HCT116 (cell line): ENCODE measurements around the gene ZNF578. TPM values are rescaled to one million over a fixed set of nuclear protein-coding genes. Genes with fewer than 3 reads are reported as not detected.

Experiments
- ATAC-seq: fragments of 200-7000 bp; cut with Tn5 transposase; 2 replicates; pipeline ENCODE4 v1.9.1; 2020; ENCODE audit warnings: mild to moderate bottlenecking, moderate library complexity
- BruUV-seq: library from RNA; stranded (reverse); fragments of 400-500 nt; replicated peaks from 2 replicates; lab custom pipeline; 2021; lab: Mats Ljungman, UMichigan
- CTCF ChIA-PET: fragments of 300-600 bp; sonication (Branson Sonifier 250); formaldehyde crosslinking; loops from one replicate; lab custom pipeline; 2021; ENCODE audit warnings: antibody characterized with exemption; lab: Charles Lee
- POLR2A ChIA-PET: fragments of 300-600, 350-600 bp; sonication (Branson Sonifier 250); formaldehyde crosslinking; loops from one replicate; lab custom pipeline; 2021; ENCODE audit warnings: antibody characterized with exemption; lab: Charles Lee
- RAD21 ChIA-PET, 2 experiments: fragments of 300-600 bp; sonication (Branson Sonifier 250); formaldehyde crosslinking; loops; one replicate each; lab custom pipeline; 2023; ENCODE audit warnings: low total read pairs in 2 of 2; ENCODE audit not compliant: uncharacterized antibody in 2 of 2, unreplicated experiment in 2 of 2, low non-redundant PET in 1 of 2; lab: Charles Lee
- DNase-seq: peaks from one replicate; pipeline ENCODE4 v3.0.0-alpha.2; 2010; ENCODE audit warnings: low read depth, low spot score
- H2AFZ ChIP-seq: fragments of 200-600 bp; shearing (Covaris generic), sonication (generic); 2 replicates; pipeline ENCODE4 v1.6.1; 2017; ENCODE audit warnings: low read depth, mixed run types, mixed read lengths, antibody characterized with exemption, low read length; ENCODE audit not compliant: poor library complexity, severe bottlenecking
- H3K27ac ChIP-seq: 2 replicates; pipeline ENCODE4 v1.5.1; 2012; ENCODE audit warnings: low read depth, low read length
- H3K27me3 ChIP-seq: fragments of 200-600 bp; sonication (generic); 2 replicates; pipeline ENCODE4 v1.6.1; 2016; ENCODE audit warnings: mixed run types, low read length, mixed read lengths; ENCODE audit not compliant: insufficient read depth
- H3K36me3 ChIP-seq, 2 experiments: fragments of 200-500 bp in 1 of 2; fragments of 200-600 bp in 1 of 2; sonication (Bioruptor generic) in 1 of 2; sonication (generic) in 1 of 2; 2 replicates each; pipeline versions ENCODE4 v1.5.1 to v1.6.1; 2014 to 2016; ENCODE audit warnings: low read length in 2 of 2, inconsistent platforms in 1 of 2, mixed read lengths in 1 of 2, mixed run types in 1 of 2; ENCODE audit not compliant: insufficient read depth in 2 of 2, control insufficient read depth in 1 of 2
- H3K4me1 ChIP-seq, 2 experiments: fragments of 200-600 bp in 1 of 2; sonication (generic) in 1 of 2; 2 replicates each; pipeline versions ENCODE4 v1.5.1 to v1.6.1; 2012 to 2017; ENCODE audit warnings: low read length in 2 of 2, inconsistent platforms in 1 of 2, mild to moderate bottlenecking in 1 of 2, mixed read lengths in 1 of 2, mixed run types in 1 of 2, moderate library complexity in 1 of 2; ENCODE audit not compliant: insufficient read depth in 2 of 2, control insufficient read depth in 1 of 2
- H3K4me2 ChIP-seq: fragments of 200-600 bp; sonication (generic); 2 replicates; pipeline ENCODE4 v1.6.1; 2017; ENCODE audit warnings: mixed run types, low read length, mixed read lengths
- H3K4me3 ChIP-seq, 2 experiments: fragments of 200-600 bp in 1 of 2; sonication (generic) in 1 of 2; replicated peaks in 1 of 2; 2 replicates each; pipeline ENCODE4 v1.5.1; 2011 to 2016; ENCODE audit warnings: low read length in 2 of 2, control low read depth in 1 of 2, low read depth in 1 of 2, mild to moderate bottlenecking in 1 of 2, mixed read lengths in 1 of 2, mixed run types in 1 of 2
- H3K79me2 ChIP-seq: fragments of 200-600 bp; sonication (generic); 2 replicates; pipeline ENCODE4 v1.6.1; 2017; ENCODE audit warnings: mild to moderate bottlenecking, mixed run types, low read length, moderate library complexity, mixed read lengths; ENCODE audit not compliant: insufficient read depth
- H3K9ac ChIP-seq: fragments of 200-600 bp; sonication (generic); 2 replicates; pipeline ENCODE4 v1.6.1; 2016; ENCODE audit warnings: low read length, mixed read lengths
- H3K9me2 ChIP-seq: fragments of 200-600 bp; sonication (generic), shearing (Covaris generic); 2 replicates; pipeline ENCODE4 v1.6.1; 2017; ENCODE audit warnings: mixed run types, mild to moderate bottlenecking, moderate library complexity; ENCODE audit not compliant: insufficient read depth
- H3K9me3 ChIP-seq, 2 experiments: fragments of 200-500 bp in 1 of 2; fragments of 200-600 bp in 1 of 2; sonication (Bioruptor generic) in 1 of 2; sonication (generic) in 1 of 2; 2 replicates each; pipeline ENCODE4 v1.6.1; 2014 to 2017; ENCODE audit warnings: low read length in 2 of 2, mixed read lengths in 2 of 2, inconsistent platforms in 1 of 2, low read depth in 1 of 2, mild to moderate bottlenecking in 1 of 2, mixed run types in 1 of 2, moderate library complexity in 1 of 2; ENCODE audit not compliant: control insufficient read depth in 1 of 2, insufficient read depth in 1 of 2
- H4K20me1 ChIP-seq: fragments of 200-600 bp; sonication (generic), shearing (Covaris generic); 2 replicates; pipeline ENCODE4 v1.6.1; 2017; ENCODE audit warnings: mixed run types, mild to moderate bottlenecking, moderate library complexity; ENCODE audit not compliant: insufficient read depth
- CBX3 ChIP-seq: IDR thresholded peaks from 2 replicates; pipeline ENCODE4 v1.6.1; 2012; ENCODE audit warnings: low read depth
- CEBPB ChIP-seq: IDR thresholded peaks from 2 replicates; pipeline ENCODE4 v1.6.1; 2012; ENCODE audit warnings: low read depth
- EGR1 ChIP-seq: IDR thresholded peaks from 2 replicates; pipeline ENCODE4 v1.6.1; 2012; ENCODE audit warnings: low read depth
- EZH2 ChIP-seq: fragments of 200-600 bp; sonication (generic); IDR thresholded peaks from 2 replicates; pipeline ENCODE4 v1.6.1; 2017; ENCODE audit warnings: antibody characterized with exemption, mixed run types
- EZH2phosphoT487 ChIP-seq: fragments of 200-600 bp; IDR thresholded peaks from 2 replicates; pipeline ENCODE4 v1.6.1; 2018; ENCODE audit warnings: antibody characterized with exemption, borderline replicate concordance
- FOSL1 ChIP-seq: IDR thresholded peaks from 2 replicates; pipeline ENCODE4 v1.6.1; 2012; ENCODE audit warnings: low read depth
- JUND ChIP-seq: IDR thresholded peaks from 2 replicates; pipeline ENCODE4 v1.6.1; 2012
- POLR2A ChIP-seq: IDR thresholded peaks from 2 replicates; pipeline ENCODE4 v1.7.0; 2011; ENCODE audit warnings: borderline replicate concordance; ENCODE audit not compliant: insufficient read depth, insufficient read length; ENCODE audit errors: extremely low read depth
- RAD21 ChIP-seq: IDR thresholded peaks from 2 replicates; pipeline ENCODE4 v1.6.1; 2012; ENCODE audit warnings: low read depth, mild to moderate bottlenecking
- SIN3A ChIP-seq: IDR thresholded peaks from 2 replicates; pipeline ENCODE4 v1.6.1; 2012; ENCODE audit warnings: low read depth
- SRF ChIP-seq: IDR thresholded peaks from 2 replicates; pipeline ENCODE4 v1.6.1; 2012; ENCODE audit warnings: low read depth
- TCF7L2 ChIP-seq: IDR thresholded peaks from 2 replicates; pipeline ENCODE4 v1.7.0; 2011; ENCODE audit warnings: borderline replicate concordance, inconsistent platforms; ENCODE audit not compliant: insufficient read depth, insufficient read length; ENCODE audit errors: extremely low read depth
- ZNF274 ChIP-seq: fragments of 200-500 bp; sonication (Bioruptor generic); IDR thresholded peaks from 2 replicates; pipeline ENCODE4 v1.6.1; 2014; ENCODE audit warnings: mild to moderate bottlenecking, low read depth, low read length, inconsistent platforms
- intact Hi-C: fragments of 100-400 bp; cut with micrococcal nuclease; formaldehyde crosslinking; loops from 2 replicates; pipeline ENCODE4 v1.10.0; 2022
- total RNA-seq: library from RNA; stranded (reverse); gene quantifications from one replicate; pipeline ENCODE4 v1.2.1, GENCODE V29; 2021; ENCODE audit not compliant: unreplicated experiment
- TF ChIP-seq, protein P1 (sequence below): IDR thresholded peaks from 2 replicates; pipeline ENCODE4 v1.6.1; 2012
- TF ChIP-seq, protein P2 (sequence below): IDR thresholded peaks from 2 replicates; pipeline ENCODE4 v1.6.1; 2011; ENCODE audit warnings: mild to moderate bottlenecking, low read length, moderate library complexity; ENCODE audit not compliant: insufficient replicate concordance; ENCODE audit errors: extremely low read depth
- TF ChIP-seq, protein P3 (sequence below), 3 experiments: fragments of 200-600 bp in 1 of 3; sonication (generic) in 1 of 3; IDR thresholded peaks in 2 of 3; conservative IDR thresholded peaks in 1 of 3; 2 replicates each; pipeline ENCODE4 v1.5.1; 2012 to 2017; ENCODE audit warnings: low read depth in 2 of 3, low read length in 2 of 3, antibody characterized with exemption in 1 of 3, borderline replicate concordance in 1 of 3, control low read depth in 1 of 3, mild to moderate bottlenecking in 1 of 3, mixed read lengths in 1 of 3, mixed run types in 1 of 3, moderate library complexity in 1 of 3; ENCODE audit not compliant: insufficient read depth in 1 of 3
- TF ChIP-seq, protein P4 (sequence below): IDR thresholded peaks from 2 replicates; pipeline ENCODE4 v1.6.1; 2012

Gene ZNF578
- total RNA-seq, 1 experiment from 2014 or later = not detected

DNA sequence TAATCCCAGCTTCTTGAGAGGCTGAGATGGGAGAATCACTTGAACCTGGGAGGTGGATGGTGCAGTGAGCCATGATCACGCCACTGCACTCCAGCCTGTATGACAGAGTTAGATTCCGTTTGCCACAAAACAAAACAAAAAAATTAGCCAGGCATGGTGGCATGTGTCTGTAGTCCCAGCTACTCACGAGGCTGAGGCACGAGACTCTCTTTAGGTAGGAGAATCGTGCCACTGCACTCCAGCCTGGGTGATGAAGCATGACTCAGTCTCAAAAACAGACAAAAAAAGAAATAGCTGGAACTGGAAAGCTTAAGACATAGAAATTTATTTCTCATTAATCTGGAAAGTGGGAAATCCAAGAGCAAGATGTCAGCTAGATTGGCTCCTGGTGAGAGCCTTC lies 53.9 kb downstream of the ZNF578 start:
- H3K9me2 ChIP-seq = no peaks in the 10 kb centered on the region
- no peaks in the 10 kb centered on the region for H3K27me3 ChIP-seq
- H3K36me3 ChIP-seq = no peaks in the 10 kb centered on the region
- no peak overlapping the region for H2AFZ ChIP-seq
- ChIA-PET POLR2A (no interaction called here), CTCF (no interaction called here), RAD21 (no interaction called here)
- no peak overlapping the region for H3K4me3 ChIP-seq
- H3K4me1 ChIP-seq = no peaks in the 10 kb centered on the region
- no peak overlapping the region for H3K27ac ChIP-seq
- TF ChIP-seq, protein P1, sequence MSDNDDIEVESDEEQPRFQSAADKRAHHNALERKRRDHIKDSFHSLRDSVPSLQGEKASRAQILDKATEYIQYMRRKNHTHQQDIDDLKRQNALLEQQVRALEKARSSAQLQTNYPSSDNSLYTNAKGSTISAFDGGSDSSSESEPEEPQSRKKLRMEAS = no peak
- TF ChIP-seq SRF = no peak
- TF ChIP-seq, protein P2, sequence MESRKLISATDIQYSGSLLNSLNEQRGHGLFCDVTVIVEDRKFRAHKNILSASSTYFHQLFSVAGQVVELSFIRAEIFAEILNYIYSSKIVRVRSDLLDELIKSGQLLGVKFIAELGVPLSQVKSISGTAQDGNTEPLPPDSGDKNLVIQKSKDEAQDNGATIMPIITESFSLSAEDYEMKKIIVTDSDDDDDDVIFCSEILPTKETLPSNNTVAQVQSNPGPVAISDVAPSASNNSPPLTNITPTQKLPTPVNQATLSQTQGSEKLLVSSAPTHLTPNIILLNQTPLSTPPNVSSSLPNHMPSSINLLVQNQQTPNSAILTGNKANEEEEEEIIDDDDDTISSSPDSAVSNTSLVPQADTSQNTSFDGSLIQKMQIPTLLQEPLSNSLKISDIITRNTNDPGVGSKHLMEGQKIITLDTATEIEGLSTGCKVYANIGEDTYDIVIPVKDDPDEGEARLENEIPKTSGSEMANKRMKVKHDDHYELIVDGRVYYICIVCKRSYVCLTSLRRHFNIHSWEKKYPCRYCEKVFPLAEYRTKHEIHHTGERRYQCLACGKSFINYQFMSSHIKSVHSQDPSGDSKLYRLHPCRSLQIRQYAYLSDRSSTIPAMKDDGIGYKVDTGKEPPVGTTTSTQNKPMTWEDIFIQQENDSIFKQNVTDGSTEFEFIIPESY = no peak
- TF ChIP-seq EZH2 = no peak
- no peak for TF ChIP-seq ZNF274
- no peak for TF ChIP-seq EZH2phosphoT487
- TF ChIP-seq POLR2A = no peak
- no peak for TF ChIP-seq JUND
- no peak for TF ChIP-seq FOSL1
- no peak for TF ChIP-seq RAD21
- TF ChIP-seq, protein P3, sequence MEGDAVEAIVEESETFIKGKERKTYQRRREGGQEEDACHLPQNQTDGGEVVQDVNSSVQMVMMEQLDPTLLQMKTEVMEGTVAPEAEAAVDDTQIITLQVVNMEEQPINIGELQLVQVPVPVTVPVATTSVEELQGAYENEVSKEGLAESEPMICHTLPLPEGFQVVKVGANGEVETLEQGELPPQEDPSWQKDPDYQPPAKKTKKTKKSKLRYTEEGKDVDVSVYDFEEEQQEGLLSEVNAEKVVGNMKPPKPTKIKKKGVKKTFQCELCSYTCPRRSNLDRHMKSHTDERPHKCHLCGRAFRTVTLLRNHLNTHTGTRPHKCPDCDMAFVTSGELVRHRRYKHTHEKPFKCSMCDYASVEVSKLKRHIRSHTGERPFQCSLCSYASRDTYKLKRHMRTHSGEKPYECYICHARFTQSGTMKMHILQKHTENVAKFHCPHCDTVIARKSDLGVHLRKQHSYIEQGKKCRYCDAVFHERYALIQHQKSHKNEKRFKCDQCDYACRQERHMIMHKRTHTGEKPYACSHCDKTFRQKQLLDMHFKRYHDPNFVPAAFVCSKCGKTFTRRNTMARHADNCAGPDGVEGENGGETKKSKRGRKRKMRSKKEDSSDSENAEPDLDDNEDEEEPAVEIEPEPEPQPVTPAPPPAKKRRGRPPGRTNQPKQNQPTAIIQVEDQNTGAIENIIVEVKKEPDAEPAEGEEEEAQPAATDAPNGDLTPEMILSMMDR (IDR thresholded peaks at IDR 0.05 in 2 of 3, conservative IDR thresholded peaks at IDR 0.05 in 1 of 3; ENCODE audit: borderline replicate concordance in 1 of 3, insufficient read depth in 1 of 3, low read depth in 2 of 3, low read length in 2 of 3) = no peak
- no peak for TF ChIP-seq CEBPB
- no peak for TF ChIP-seq CBX3
- TF ChIP-seq TCF7L2 = no peak
- TF ChIP-seq, protein P4, sequence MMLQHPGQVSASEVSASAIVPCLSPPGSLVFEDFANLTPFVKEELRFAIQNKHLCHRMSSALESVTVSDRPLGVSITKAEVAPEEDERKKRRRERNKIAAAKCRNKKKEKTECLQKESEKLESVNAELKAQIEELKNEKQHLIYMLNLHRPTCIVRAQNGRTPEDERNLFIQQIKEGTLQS = no peak
- no peak for TF ChIP-seq SIN3A
- TF ChIP-seq EGR1 = no peak
- no peaks in the 10 kb centered on the region for H3K79me2 ChIP-seq
- H3K9me3 ChIP-seq = peaks cover 0 to 4% of the 10 kb centered on the region in 2 experiments; a peak in 2 of 4 replicates
- DNase-seq (no peak), ATAC-seq (no peak)
- no TSS peak for BruUV-seq
- H3K9ac ChIP-seq = no peak overlapping the region
- no peak overlapping the region for H3K4me2 ChIP-seq
- no peaks in the 10 kb centered on the region for H4K20me1 ChIP-seq
- intact Hi-C loops = no loop called here
